Activated T-cell treated with anti-CD3 and anti-CD28 coated beads, Interleukin-2, amount 50 U/mL, for 72 hours (primary cell): ENCODE measurements around the gene ASCL3. TPM values are rescaled to one million over a fixed set of nuclear protein-coding genes. Genes with fewer than 3 reads are reported as not detected.
"Not testable (repeated sequence)": the region's sequence is repeated elsewhere in the genome, so short reads cannot be mapped to it uniquely, and the experiment has no call there.

Source experiments
- ATAC-seq, 2 donors: fragments of 150-1000 bp; cut with Tn5 transposase; replicated peaks in 1 of 2; 2 replicates each; pipeline ENCODE4 v1.10.0; 2021; ENCODE audit warnings: moderate library complexity in 2 of 2, mild to moderate bottlenecking in 1 of 2
- DNase-seq, 2 donors: peaks; one replicate each; pipeline ENCODE4 v3.0.0; 2021 to 2022; ENCODE audit warnings: mixed read lengths in 1 of 2
- H3K27ac Mint-ChIP-seq: one replicate; pipeline ENCODE4 v1.8.0; 2022; ENCODE audit warnings: mild to moderate bottlenecking, moderate library complexity, mixed read lengths
- H3K27me3 Mint-ChIP-seq: one replicate; pipeline ENCODE4 v1.8.0; 2022; ENCODE audit warnings: low read depth, mixed read lengths
- H3K36me3 Mint-ChIP-seq, 2 donors: one replicate each; pipeline ENCODE4 v1.8.0; 2022; ENCODE audit warnings: mixed read lengths in 2 of 2, mild to moderate bottlenecking in 1 of 2; ENCODE audit not compliant: insufficient read depth in 2 of 2
- H3K4me1 Mint-ChIP-seq: one replicate; pipeline ENCODE4 v1.8.0; 2022; ENCODE audit warnings: low read depth, mixed read lengths
- H3K4me3 Mint-ChIP-seq, 2 donors: one replicate each; pipeline ENCODE4 v1.8.0; 2022; ENCODE audit warnings: mild to moderate bottlenecking in 2 of 2, mixed read lengths in 2 of 2, moderate library complexity in 2 of 2
- H3K9me3 Mint-ChIP-seq, 2 donors: one replicate each; pipeline ENCODE4 v1.8.0; 2022; ENCODE audit warnings: mixed read lengths in 2 of 2
- total RNA-seq, 2 donors: library from RNA; stranded (reverse); gene quantifications; one replicate each; pipeline ENCODE4 v1.2.3, GENCODE V29; 2022

Gene ASCL3
- total RNA-seq, 2 donors from 2014 or later, result not detected

DNA sequence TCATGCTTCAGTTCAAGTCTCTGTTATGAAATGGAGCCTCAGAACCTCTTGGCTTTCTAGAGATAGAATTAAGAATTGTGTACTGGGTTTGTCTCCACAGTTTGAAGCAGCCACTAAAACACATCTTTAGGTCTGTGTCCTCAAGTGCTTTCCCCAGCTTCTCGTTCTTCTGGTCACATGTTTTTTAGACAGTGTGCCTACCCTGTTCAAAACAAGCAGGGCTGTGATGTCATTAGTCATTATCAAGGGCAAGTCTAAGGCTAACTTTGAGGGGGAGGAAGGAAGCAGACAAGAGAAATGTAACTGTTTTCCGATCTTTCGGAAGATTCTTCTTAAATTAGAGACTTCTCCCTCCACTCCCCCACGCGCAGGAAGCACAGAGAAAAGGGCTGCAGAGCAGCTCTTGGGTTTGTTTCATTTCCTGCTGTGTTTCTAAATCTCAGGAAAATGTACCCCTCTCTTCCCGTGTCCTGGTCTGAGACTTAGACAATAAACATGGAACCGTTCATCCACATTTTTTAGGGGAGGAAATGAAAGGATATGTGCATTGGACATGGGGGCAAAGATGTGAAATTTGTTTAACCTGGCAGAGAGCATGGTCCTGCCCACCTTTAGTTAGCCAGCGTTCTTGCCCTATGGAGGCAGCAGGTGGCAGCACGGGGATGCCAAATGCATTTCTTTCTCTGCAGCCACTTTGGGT is 28.7 kb downstream of the ASCL3 start:
- H3K9me3 Mint-ChIP-seq, result no peaks in the 10 kb centered on the region
- H3K36me3 Mint-ChIP-seq, result peaks cover 0 to 2% of the 10 kb centered on the region in 2 donors
- DNase-seq (peak; percentile 50 to 56), ATAC-seq (peak; percentile 31 to 35)
- peak overlapping the region; percentile 78 for H3K27ac Mint-ChIP-seq
- H3K4me3 Mint-ChIP-seq, result peak overlapping the region; percentile 66 to 69
- peaks cover 12% of the 10 kb centered on the region for H3K27me3 Mint-ChIP-seq
- H3K4me1 Mint-ChIP-seq, result peaks cover 32% of the 10 kb centered on the region

DNA sequence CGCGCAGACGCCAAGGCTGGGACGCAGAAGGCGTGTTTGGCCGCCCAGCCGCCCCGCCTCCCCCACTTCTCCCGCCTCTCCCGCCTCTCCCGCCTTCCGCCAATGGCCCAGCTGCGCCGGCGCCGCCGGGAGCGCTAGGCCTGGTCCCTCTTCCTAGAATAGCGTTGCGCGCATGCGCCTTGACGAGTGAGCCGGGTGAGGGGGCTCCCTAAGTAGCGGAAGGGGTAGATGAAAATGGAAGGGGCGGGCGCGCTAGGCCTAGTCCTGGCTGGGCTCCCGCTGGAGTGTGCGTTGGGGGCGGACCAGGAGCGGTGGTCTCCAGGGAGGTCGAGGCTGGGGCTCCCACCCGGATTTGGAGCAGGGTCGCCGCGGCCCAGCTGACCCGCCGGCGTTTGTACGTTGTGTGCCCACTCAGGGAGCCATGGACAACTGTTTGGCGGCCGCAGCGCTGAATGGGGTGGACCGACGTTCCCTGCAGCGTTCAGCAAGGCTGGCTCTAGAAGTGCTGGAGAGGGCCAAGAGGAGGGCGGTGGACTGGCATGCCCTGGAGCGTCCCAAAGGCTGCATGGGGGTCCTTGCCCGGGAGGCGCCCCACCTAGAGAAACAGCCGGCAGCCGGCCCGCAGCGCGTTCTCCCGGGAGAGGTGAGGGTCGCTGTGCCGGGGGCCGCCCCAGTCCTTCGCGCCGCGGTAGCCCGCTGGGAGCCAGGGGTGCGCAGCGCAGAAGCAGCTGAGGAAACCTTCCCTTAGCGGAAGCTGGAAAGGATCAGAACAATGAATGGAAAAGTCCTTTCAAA is 31.6 kb downstream of the ASCL3 start, which contains the start of gene AKIP1:
AKIP1 (plus strand) TSS at position 161 of the 795 bp plus-strand sequence; CDS start at position 422, 261 bp downstream.
- H3K27ac Mint-ChIP-seq, result peak within 1 kb of the TSS; percentile 89
- ATAC-seq, result peak; percentile 82 to 83
- H3K4me3 Mint-ChIP-seq, result peak within 1 kb of the TSS; percentile 89 to 96
- peaks cover 0 to 2% of the 10 kb centered on the region in 2 donors for H3K36me3 Mint-ChIP-seq
- peak; percentile 85 to 89 for DNase-seq
- H3K27me3 Mint-ChIP-seq, result peaks cover 17% of the 10 kb centered on the region
- H3K9me3 Mint-ChIP-seq, result no peaks in the 10 kb centered on the region
- H3K4me1 Mint-ChIP-seq, result peaks cover 47% of the 10 kb centered on the region

DNA sequence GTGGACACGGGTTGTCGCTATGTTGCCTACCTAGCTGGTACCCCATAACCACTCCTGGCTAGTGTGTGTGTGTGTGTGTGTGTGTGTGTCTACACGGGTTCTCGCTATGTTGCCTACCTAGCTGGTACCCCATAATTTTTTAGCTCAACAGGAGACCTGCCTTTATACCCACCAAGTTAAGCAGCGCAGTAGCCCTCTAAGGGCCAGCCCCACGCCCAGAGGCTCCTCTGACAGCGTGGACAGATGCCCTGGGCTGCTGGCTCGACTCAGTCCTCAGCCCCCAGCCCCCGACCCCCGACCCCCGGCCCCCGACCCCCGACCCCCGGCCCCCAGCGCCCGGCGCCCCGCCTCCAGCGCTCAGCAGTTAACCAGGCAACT is 32.2 kb downstream of the ASCL3 start:
- DNase-seq (peak in 1 of 2 donors; percentile 6), ATAC-seq (peak; percentile 12 to 31)
- peak overlapping the region; percentile 13 for H3K27ac Mint-ChIP-seq
- peak overlapping the region; percentile 89 to 96 for H3K4me3 Mint-ChIP-seq
- H3K36me3 Mint-ChIP-seq, result peaks cover 0 to 2% of the 10 kb centered on the region in 2 donors
- peaks cover 52% of the 10 kb centered on the region for H3K4me1 Mint-ChIP-seq
- H3K27me3 Mint-ChIP-seq, result peaks cover 17% of the 10 kb centered on the region
- H3K9me3 Mint-ChIP-seq, result no peaks in the 10 kb centered on the region

DNA sequence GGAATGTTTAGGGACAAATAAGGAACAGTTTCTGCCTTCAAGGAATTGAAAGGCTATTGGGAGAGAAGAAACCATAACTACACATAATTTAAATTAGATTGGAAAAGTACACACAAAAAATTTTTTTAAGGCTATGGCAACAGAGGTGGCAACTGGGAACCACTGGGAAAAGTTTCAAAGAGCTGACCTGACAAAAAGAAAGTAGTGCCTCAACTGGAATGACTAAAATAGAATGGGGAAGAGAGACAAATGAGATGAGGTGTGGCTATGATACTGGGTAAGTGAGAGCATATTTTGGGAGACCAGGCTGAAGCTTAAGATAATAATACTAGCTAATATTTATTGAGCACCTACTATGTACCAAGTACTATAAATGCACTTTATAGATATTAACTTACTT is 34.7 kb downstream of the ASCL3 start:
- H3K27ac Mint-ChIP-seq, result no peak overlapping the region
- peaks cover 23% of the 10 kb centered on the region for H3K27me3 Mint-ChIP-seq
- peaks cover 41% of the 10 kb centered on the region for H3K4me1 Mint-ChIP-seq
- H3K9me3 Mint-ChIP-seq, result no peaks in the 10 kb centered on the region
- H3K36me3 Mint-ChIP-seq, result peaks cover 0 to 2% of the 10 kb centered on the region in 2 donors
- ATAC-seq, result no peak
- no peak for DNase-seq
- no peak overlapping the region for H3K4me3 Mint-ChIP-seq

DNA sequence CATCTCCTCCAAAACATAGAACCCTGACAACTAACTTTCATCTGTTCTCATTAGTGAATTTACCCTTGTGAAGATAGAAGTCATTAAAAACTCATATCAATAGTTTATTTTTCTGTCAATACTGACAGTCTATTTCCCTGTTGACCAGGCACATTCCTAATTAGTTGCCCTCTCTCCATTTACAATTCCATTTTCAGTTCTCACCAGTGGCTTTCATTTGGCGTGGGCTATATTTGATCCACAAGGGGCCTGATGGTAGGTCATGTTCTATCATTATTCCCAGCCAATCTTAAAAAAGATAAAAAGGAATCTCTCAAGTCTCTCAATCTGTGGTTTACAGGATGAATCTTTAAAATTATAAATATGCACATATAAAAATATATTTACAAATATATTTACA is 35.7 kb downstream of the ASCL3 start:
- no peaks in the 10 kb centered on the region for H3K9me3 Mint-ChIP-seq
- H3K4me1 Mint-ChIP-seq, result peaks cover 40% of the 10 kb centered on the region
- DNase-seq (no peak), ATAC-seq (no peak)
- H3K27me3 Mint-ChIP-seq, result peaks cover 27% of the 10 kb centered on the region
- peak overlapping the region; percentile 29 for H3K27ac Mint-ChIP-seq
- peak overlapping the region; percentile 3 to 47 for H3K4me3 Mint-ChIP-seq
- H3K36me3 Mint-ChIP-seq, result peaks cover 0 to under 1% of the 10 kb centered on the region in 2 donors

DNA sequence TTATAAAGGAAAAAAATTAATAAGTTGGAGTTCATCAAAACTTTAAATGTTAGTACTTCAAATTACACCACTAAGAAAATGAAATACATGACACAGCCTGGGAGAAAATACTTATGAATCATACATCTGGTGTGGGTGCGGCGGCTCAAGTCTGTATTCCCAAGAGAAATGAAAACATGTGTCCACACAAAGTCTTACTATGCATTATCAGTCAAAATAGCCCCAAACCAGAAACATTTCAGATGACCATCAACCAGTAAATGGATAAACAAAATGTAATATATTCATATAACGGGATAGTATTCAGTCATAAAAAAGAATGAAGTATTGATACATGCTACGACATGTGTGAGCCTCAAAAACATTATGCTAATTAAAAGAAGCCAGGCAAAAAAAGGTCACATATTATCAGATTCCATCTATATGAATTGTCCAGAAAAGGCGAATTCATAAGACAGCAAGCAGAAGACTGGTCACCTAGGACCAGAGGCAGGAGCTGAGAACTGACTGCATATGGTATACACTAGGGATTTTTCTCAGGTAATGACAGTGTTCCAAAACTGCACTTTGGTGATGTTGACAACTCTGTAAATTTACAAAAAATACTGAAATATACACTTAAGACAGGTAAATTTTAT is 37.2 kb downstream of the ASCL3 start:
- ATAC-seq, result no peak
- peaks cover 40% of the 10 kb centered on the region for H3K4me1 Mint-ChIP-seq
- no peak for DNase-seq
- H3K27ac Mint-ChIP-seq, result no peak overlapping the region
- peaks cover 0 to 5% of the 10 kb centered on the region in 2 donors for H3K36me3 Mint-ChIP-seq
- H3K27me3 Mint-ChIP-seq, result peaks cover 35% of the 10 kb centered on the region
- H3K9me3 Mint-ChIP-seq, result peaks cover 0 to 3% of the 10 kb centered on the region in 2 donors
- H3K4me3 Mint-ChIP-seq, result no peak overlapping the region

DNA sequence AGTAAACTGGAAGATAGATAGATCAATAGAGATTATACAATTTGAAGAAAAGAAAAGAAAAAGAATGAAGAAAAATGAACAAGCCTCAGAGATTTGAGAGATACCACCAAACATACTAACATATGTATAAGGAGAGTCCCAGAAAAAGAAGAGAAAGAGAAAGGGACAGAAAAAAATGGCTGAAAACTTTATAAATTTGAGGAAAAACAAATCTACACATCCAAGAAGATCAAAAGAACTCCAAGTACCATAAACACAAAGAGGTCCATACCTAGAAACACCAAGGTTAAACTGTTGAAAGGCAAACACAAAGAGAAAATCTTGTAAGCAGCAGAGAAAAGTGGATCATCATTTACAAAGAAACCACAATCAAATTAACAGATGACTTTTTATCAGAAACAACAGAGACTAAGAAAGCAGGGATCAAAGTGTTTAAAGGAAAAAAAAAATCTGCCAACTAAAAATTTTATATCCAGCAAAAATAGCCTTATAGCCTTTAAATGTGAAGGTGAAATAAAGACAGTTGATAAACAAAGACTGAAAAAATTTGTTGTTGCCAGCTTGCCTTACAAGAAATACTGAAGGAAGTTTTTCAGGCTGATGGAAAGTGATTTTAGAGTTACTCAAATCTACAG is 43.6 kb downstream of the ASCL3 start:
- peaks cover 18% of the 10 kb centered on the region for H3K27me3 Mint-ChIP-seq
- no peak for ATAC-seq
- H3K9me3 Mint-ChIP-seq, result peaks cover 6 to 8% of the 10 kb centered on the region in 2 donors
- no peak overlapping the region for H3K27ac Mint-ChIP-seq
- no peak for DNase-seq
- H3K4me1 Mint-ChIP-seq, result no peaks in the 10 kb centered on the region
- H3K36me3 Mint-ChIP-seq, result peaks cover 7 to 12% of the 10 kb centered on the region in 2 donors
- H3K4me3 Mint-ChIP-seq, result no peak overlapping the region

DNA sequence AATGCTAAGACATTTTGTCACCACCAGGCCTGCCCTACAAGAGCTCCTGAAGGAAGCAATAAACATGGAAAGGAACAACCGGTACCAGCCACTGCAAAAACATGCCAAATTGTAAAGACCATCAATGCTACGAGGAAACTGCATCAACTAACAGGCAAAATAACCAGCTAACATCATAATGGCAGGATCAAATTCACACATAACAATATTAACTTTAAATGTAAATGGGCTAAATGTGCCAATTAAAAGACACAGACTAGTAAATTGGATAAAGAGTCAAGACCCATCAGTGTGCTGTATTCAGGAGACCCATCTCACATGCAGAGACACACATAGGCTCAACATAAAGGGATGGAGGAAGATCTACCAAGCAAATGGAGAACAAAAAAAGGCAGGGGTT is 51.6 kb downstream of the ASCL3 start:
- Mint-ChIP-seq H3K27me3 (peaks cover 31% of the 10 kb centered on the region), H3K9me3 (peaks cover 8 to 10% of the 10 kb centered on the region in 2 donors)
- not testable (repeated sequence) for DNase-seq, ATAC-seq, H3K4me1 Mint-ChIP-seq, H3K36me3 Mint-ChIP-seq, H3K27ac Mint-ChIP-seq, H3K4me3 Mint-ChIP-seq

Other genes starting within 250 kb of the ASCL3 start
- gene AKIP1, start 31.8 kb downstream of the ASCL3 start, total RNA-seq, result 10 to 100 TPM; 27.2 to 27.7 TPM
- gene C11orf16, start 10.1 kb downstream of the ASCL3 start, total RNA-seq, result not detected
- gene TMEM9B, start 21.4 kb upstream of the ASCL3 start, total RNA-seq, result 10 to 100 TPM; 19.9 to 20.7 TPM
- 1 to 10 TPM; 3.1 to 3.2 TPM for gene NRIP3, start 61.0 kb upstream of the ASCL3 start, total RNA-seq
- gene SCUBE2, start 148.6 kb upstream of the ASCL3 start, total RNA-seq, result under 1 TPM in 1 of 2 donors, not detected in 1; 0.37 TPM